ENCODE measurements around the gene ABCB4.
"Not testable (repeated sequence)": the region's sequence is repeated elsewhere in the genome, so short reads cannot be mapped to it uniquely, and the experiment has no call there.

- not testable (repeated sequence) for TF ChIP-seq POLR2A, CTCF (IDR thresholded peaks at IDR 0.05)
Measured at GRCh38 chr7:87469204-87469603, 6.3 kb downstream of the ABCB4 start.

All from thyroid gland (tissue), 4 donors.